Uterus (tissue), 4 donors: ENCODE data around the gene SIPA1L3. TPM values are rescaled to one million over a fixed set of nuclear protein-coding genes. Genes with fewer than 3 reads are reported as not detected.
"Not testable (repeated sequence)": the region's sequence is repeated elsewhere in the genome, so short reads cannot be mapped to it uniquely, and the experiment has no call there.

Experiments used
- DNase-seq, 2 donors: peaks; one replicate each; pipeline ENCODE4 v3.0.0-alpha.2; 2019 to 2020
- H3K27ac ChIP-seq, 2 donors: fragments of 200-600 bp; sonication (generic); 1 replicate in 1 of 2; 2 replicates in 1 of 2; pipeline ENCODE4 v1.5.1; 2016 to 2018
- H3K27me3 ChIP-seq, 2 donors: fragments of 200-600 bp; sonication (generic); one replicate each; pipeline ENCODE4 v1.5.1; 2018 to 2019; ENCODE audit warnings: control low read depth in 1 of 2
- H3K36me3 ChIP-seq, 2 donors: fragments of 200-600 bp; sonication (generic); one replicate each; pipeline ENCODE4 v1.5.1; 2019; ENCODE audit warnings: control low read depth in 1 of 2
- H3K4me1 ChIP-seq, 2 donors: fragments of 200-600 bp; sonication (generic); one replicate each; pipeline ENCODE4 v1.5.1; 2018 to 2019; ENCODE audit warnings: control low read depth in 1 of 2
- H3K4me3 ChIP-seq, 2 donors: fragments of 200-600 bp; sonication (generic); 1 replicate in 1 of 2; 2 replicates in 1 of 2; pipeline ENCODE4 v1.5.1; 2018 to 2019; ENCODE audit warnings: mild to moderate bottlenecking in 1 of 2
- H3K9me3 ChIP-seq, 2 donors: fragments of 200-600 bp; sonication (generic); one replicate each; pipeline ENCODE4 v1.5.1; 2019; ENCODE audit warnings: control low read depth in 1 of 2
- POLR2A ChIP-seq, 2 donors: fragments of 450-650 bp; IDR thresholded peaks; one replicate each; pipeline ENCODE4 v1.6.1; 2016; ENCODE audit warnings: antibody characterized with exemption in 2 of 2, mild to moderate bottlenecking in 1 of 2, moderate library complexity in 1 of 2
- intact Hi-C: fragments of 100-400 bp; cut with DNase I; formaldehyde crosslinking; loops from one replicate; pipeline ENCODE4 v1.15.1; 2023; ENCODE audit warnings: low total_unique reads
- total RNA-seq, 4 donors: library from RNA; depleted of rRNA in 3 of 4; stranded (reverse); fragments of >200 nt in 3 of 4; gene quantifications; one replicate each; pipeline versions ENCODE4 v1.1.0 to v1.2.4, GENCODE V29; 2014 to 2023
- TF ChIP-seq, protein P1 (sequence below), 4 experiments: fragments of 200-600 bp in 2 of 4; fragments of 450-650 bp in 2 of 4; sonication (generic) in 2 of 4; IDR thresholded peaks; one replicate each; pipeline ENCODE4 v1.5.1; 2016 to 2019; ENCODE audit warnings: antibody characterized with exemption in 4 of 4, mild to moderate bottlenecking in 2 of 4, moderate library complexity in 1 of 4
- donor health status: DM: yes; HTN: yes; CAD: no.

SIPA1L3 gene
- total RNA-seq, 4 donors from 2014 or later: 11.5 to 41.8 (median 21.5) TPM

DNA sequence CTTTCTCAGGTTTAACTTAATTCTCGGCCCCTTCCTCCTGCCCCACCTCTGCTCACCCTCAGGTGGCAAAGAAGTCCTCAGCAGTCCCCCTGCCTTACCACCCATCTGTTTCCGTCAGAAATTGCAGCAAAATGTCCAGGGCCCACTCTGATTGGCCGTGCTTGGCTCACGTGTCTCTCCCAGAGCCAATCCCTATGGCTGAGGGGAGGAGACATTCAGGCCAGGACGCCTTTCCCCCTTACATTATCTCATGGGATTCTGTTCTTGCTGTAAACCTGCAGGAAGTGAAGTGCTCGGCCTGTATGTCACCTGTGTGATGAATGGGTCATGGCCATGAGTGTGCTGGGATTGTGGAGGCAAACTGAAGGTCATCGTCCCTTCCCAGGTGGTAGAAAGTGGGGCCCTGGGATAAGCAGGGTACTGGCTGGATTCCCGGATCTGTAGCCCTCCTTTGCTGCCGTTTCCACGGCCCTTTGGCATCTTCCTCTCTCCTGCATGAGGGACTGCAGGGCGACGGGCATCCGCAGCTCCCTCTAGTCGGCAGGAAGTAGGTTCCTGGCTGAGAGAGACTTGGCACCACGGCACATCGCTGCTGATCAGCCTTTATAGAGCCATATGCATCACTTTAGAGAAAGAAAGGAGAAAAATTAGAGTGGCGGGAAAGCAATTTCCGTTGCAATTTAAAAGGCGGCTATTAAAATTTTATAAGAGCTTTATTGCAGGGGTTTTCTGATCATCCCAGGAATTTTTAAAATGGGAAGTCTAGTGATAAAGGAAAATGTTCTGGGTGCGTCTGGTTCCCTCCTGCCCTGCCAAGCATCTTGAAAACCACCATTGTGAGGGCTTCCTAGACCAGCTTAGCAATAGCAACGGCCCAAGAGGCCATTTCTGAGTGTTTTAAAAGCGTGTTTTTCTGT, 118.2 kb downstream of the SIPA1L3 start:
- TF ChIP-seq, protein P1, sequence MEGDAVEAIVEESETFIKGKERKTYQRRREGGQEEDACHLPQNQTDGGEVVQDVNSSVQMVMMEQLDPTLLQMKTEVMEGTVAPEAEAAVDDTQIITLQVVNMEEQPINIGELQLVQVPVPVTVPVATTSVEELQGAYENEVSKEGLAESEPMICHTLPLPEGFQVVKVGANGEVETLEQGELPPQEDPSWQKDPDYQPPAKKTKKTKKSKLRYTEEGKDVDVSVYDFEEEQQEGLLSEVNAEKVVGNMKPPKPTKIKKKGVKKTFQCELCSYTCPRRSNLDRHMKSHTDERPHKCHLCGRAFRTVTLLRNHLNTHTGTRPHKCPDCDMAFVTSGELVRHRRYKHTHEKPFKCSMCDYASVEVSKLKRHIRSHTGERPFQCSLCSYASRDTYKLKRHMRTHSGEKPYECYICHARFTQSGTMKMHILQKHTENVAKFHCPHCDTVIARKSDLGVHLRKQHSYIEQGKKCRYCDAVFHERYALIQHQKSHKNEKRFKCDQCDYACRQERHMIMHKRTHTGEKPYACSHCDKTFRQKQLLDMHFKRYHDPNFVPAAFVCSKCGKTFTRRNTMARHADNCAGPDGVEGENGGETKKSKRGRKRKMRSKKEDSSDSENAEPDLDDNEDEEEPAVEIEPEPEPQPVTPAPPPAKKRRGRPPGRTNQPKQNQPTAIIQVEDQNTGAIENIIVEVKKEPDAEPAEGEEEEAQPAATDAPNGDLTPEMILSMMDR (IDR thresholded peaks at IDR 0.05): no peak
- no peak for TF ChIP-seq POLR2A (IDR thresholded peaks at IDR 0.05)
- H3K4me3 ChIP-seq: no peak overlapping the region
- H3K4me1 ChIP-seq: no peaks in the 10 kb centered on the region
- intact Hi-C loops: no loop called here
- H3K9me3 ChIP-seq: no peaks in the 10 kb centered on the region
- no peak for DNase-seq
- no peaks in the 10 kb centered on the region for H3K36me3 ChIP-seq
- H3K27ac ChIP-seq: no peak overlapping the region
- H3K27me3 ChIP-seq: no peaks in the 10 kb centered on the region

DNA sequence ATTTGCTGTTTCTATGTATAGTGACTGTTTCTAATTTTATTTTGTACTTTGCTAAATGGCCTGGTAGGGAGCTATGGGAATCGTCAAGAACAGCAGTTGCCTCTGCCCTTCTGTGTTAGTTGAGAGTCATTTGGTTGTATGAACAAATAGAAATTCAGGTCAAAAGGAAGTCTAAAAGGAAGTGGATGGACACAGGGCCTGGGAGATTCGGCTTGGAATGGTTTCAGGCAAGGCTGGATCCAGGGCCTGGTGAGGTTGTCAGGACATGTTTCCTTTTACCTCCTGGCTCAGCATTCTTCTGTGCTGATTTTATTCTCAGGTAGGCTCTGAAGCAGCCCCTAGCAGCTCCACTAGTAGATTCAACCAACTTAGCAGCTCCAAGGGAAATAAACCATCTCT, 118.9 kb downstream of the SIPA1L3 start:
- intact Hi-C loops: no loop called here
- no peak overlapping the region for H3K27ac ChIP-seq
- DNase-seq: no peak
- TF ChIP-seq, protein P1 (IDR thresholded peaks at IDR 0.05): no peak
- no peak for TF ChIP-seq POLR2A (IDR thresholded peaks at IDR 0.05)
- H3K27me3 ChIP-seq: no peaks in the 10 kb centered on the region
- no peaks in the 10 kb centered on the region for H3K4me1 ChIP-seq
- H3K36me3 ChIP-seq: no peaks in the 10 kb centered on the region
- no peaks in the 10 kb centered on the region for H3K9me3 ChIP-seq
- no peak overlapping the region for H3K4me3 ChIP-seq

DNA sequence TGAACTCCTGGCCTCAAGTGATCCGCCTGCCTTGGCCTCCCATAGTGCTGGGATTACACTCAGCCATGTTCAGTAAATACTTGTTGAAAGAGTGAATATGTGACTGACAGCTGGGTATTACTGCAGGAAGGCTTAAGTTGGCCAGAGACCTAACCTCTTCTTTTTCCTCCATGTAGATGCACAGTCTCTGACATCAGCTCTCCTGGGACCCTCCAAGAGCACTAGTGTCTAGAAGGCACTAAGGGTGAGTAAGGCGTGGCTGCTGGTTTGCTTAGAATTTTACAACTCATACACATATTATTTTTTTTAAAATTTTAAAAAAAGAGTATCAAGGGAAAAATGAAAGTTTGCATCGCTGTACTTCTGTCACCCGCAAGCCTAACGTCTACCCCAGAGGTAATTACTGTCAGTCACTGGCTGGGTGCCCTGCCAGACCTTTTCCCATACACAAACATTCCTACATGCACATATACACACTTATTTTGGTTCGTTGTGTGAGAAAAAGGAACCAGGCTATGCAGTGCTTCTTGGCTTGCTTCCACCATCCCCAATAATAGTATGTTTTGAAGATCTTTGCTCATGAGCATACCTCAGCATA, 122.0 kb downstream of the SIPA1L3 start:
- DNase-seq: no peak
- Histone ChIP-seq H3K4me3 (no peak overlapping the region), H3K27me3 (no peaks in the 10 kb centered on the region), H3K36me3 (no peaks in the 10 kb centered on the region), H3K4me1 (no peaks in the 10 kb centered on the region), H3K9me3 (no peaks in the 10 kb centered on the region), H3K27ac (no peak overlapping the region)
- no peak for TF ChIP-seq POLR2A (IDR thresholded peaks at IDR 0.05)
- TF ChIP-seq, protein P1 (IDR thresholded peaks at IDR 0.05): no peak
- intact Hi-C loops: no loop called here

DNA sequence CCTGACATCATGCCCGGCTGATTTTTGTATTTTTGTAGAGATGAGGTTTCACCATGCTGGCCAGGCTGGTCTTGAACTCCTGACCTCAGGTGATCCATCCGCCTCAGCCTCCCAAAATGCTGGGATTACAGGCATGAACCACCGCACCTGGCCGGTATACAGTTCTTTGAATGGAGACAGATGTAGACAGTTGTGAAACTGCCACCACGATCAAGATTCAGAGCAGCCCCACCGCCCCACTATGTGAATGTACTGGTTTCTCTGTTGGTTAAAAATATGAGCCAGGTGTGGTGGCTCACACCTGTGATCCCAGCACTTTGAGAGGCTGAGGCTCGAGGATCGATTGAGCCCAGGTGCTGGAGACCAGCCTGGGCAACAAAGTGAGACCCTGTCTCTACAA, 123.0 kb downstream of the SIPA1L3 start:
- intact Hi-C loops, H3K36me3 ChIP-seq, H3K4me1 ChIP-seq, DNase-seq, H3K9me3 ChIP-seq, H3K27me3 ChIP-seq, H3K4me3 ChIP-seq, H3K27ac ChIP-seq: not testable (repeated sequence)

DNA sequence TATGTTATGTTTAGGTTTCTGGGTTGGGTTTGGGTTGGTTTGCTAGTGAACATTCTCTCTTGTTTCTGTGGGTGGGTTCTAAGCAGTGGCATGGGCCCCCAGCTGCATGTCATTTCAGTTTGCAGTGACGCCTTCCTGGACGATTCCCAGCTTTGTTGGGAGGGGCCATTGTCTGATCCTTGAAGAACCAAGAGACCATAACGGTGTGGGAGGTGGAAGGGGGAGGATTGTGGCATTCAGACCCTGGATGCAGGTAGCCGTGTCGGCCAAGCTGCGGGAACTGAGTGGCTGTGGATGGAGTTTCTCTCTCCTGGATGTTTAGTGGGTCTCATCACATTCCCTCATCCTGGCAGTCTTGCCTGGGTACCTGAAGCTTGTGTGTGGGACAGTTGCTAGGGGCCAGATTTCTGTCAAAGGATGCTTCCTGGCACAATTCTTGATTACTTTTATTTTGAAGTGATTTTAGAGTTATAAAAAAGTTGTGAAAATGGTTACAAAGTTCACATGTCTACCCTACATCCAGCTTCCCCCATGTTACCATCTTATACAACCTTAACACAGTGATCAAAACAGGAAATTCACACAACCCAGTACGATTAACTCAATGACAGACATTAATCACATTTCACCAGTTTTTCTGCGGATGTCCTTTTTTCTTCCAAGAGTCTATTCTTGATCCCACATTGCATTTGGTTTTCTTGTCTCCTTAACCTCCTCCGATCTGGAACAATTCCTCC, 123.8 kb downstream of the SIPA1L3 start:
- H3K27me3 ChIP-seq: no peaks in the 10 kb centered on the region
- H3K36me3 ChIP-seq: no peaks in the 10 kb centered on the region
- H3K4me3 ChIP-seq: no peak overlapping the region
- intact Hi-C loops: no loop called here
- H3K27ac ChIP-seq: no peak overlapping the region
- DNase-seq: no peak
- no peaks in the 10 kb centered on the region for H3K9me3 ChIP-seq
- TF ChIP-seq POLR2A (IDR thresholded peaks at IDR 0.05): no peak
- TF ChIP-seq, protein P1 (IDR thresholded peaks at IDR 0.05): no peak
- H3K4me1 ChIP-seq: peaks cover 3% of the 10 kb centered on the region in 2 donors
